ENCODE data around the gene ATP9B. TPM values are rescaled to one million over a fixed set of nuclear protein-coding genes. Genes with fewer than 3 reads are reported as not detected.

Gene ATP9B
- total RNA-seq, 1 experiment from 2014 or later = 17.8 TPM

DNA sequence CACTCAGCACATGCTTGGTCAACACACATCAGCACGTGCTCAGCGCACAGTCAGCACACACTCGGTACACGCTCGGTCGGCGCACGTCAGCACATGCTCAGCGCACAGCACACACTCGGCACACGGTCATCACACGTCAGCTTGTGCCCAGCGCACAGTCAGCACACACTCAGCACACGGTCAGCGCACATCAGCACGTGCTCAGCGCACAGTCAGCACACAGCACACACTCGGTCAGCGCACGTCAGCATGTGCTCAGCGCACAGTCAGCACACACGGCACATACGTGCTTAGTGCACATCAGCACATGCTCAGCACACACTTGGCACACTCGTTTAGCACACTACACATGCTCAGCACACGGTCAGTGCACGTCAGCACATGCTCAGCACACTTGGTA, 276.8 kb downstream of the ATP9B start:
- POLR2A ChIA-PET = no interaction called here
- TF ChIP-seq ELF1 (IDR thresholded peaks at IDR 0.05; ENCODE audit: borderline replicate concordance, low read depth) (no peak), CBX3 (IDR thresholded peaks at IDR 0.05; ENCODE audit: low read depth) (no peak), POLR2AphosphoS5 (IDR thresholded peaks at IDR 0.05; ENCODE audit: low read depth, low read length) (no peak), ZNF274 (IDR thresholded peaks at IDR 0.05; ENCODE audit: low read depth, low read length) (no peak), TCF7L2 (IDR thresholded peaks at IDR 0.05; ENCODE audit: borderline replicate concordance, extremely low read depth, insufficient read depth, insufficient read length) (no peak)
- TF ChIP-seq, protein P1, sequence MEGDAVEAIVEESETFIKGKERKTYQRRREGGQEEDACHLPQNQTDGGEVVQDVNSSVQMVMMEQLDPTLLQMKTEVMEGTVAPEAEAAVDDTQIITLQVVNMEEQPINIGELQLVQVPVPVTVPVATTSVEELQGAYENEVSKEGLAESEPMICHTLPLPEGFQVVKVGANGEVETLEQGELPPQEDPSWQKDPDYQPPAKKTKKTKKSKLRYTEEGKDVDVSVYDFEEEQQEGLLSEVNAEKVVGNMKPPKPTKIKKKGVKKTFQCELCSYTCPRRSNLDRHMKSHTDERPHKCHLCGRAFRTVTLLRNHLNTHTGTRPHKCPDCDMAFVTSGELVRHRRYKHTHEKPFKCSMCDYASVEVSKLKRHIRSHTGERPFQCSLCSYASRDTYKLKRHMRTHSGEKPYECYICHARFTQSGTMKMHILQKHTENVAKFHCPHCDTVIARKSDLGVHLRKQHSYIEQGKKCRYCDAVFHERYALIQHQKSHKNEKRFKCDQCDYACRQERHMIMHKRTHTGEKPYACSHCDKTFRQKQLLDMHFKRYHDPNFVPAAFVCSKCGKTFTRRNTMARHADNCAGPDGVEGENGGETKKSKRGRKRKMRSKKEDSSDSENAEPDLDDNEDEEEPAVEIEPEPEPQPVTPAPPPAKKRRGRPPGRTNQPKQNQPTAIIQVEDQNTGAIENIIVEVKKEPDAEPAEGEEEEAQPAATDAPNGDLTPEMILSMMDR (IDR thresholded peaks at IDR 0.05 in 2 of 3, conservative IDR thresholded peaks at IDR 0.05 in 1 of 3; ENCODE audit: borderline replicate concordance in 1 of 3, insufficient read depth in 1 of 3, low read depth in 2 of 3, low read length in 2 of 3) = no peak
- no peaks in the 10 kb centered on the region for H3K79me2 ChIP-seq (ENCODE audit: insufficient read depth, low read length)
- H2AFZ ChIP-seq (ENCODE audit: low read depth, low read length, poor library complexity, severe bottlenecking) = no peak overlapping the region
- peaks cover 2 to 9% of the 10 kb centered on the region in 2 experiments; a peak in 3 of 4 replicates for H3K36me3 ChIP-seq (ENCODE audit: control insufficient read depth in 1 of 2, insufficient read depth in 2 of 2, low read length in 2 of 2)
- no peaks in the 10 kb centered on the region for H3K9me3 ChIP-seq (ENCODE audit: control insufficient read depth in 1 of 2, insufficient read depth in 1 of 2, low read depth in 1 of 2, low read length in 2 of 2)
- BruUV-seq (replicated peaks) = no TSS peak
- H4K20me1 ChIP-seq (ENCODE audit: insufficient read depth) = no peaks in the 10 kb centered on the region
- no peak overlapping the region for H3K4me3 ChIP-seq (replicated peaks in 1 of 2; ENCODE audit: low read depth in 1 of 2, low read length in 2 of 2)
- RAD21 ChIA-PET (ENCODE audit: low non-redundant PET in 1 of 2, low total read pairs in 2 of 2, uncharacterized antibody in 2 of 2, unreplicated experiment in 2 of 2) = no interaction called here
- no peaks in the 10 kb centered on the region for H3K27me3 ChIP-seq (ENCODE audit: insufficient read depth, low read length)
- no peak overlapping the region for H3K27ac ChIP-seq (ENCODE audit: low read depth, low read length)
- H3K9ac ChIP-seq (ENCODE audit: low read length) = no peak overlapping the region
- no peaks in the 10 kb centered on the region for H3K4me1 ChIP-seq (ENCODE audit: control insufficient read depth in 1 of 2, insufficient read depth in 2 of 2, low read length in 2 of 2)
- ATAC-seq (no peak), DNase-seq (ENCODE audit: low read depth, low spot score) (no peak)
- CTCF ChIA-PET = no interaction called here
- intact Hi-C loops (cut with micrococcal nuclease) = no loop called here
- no peak overlapping the region for H3K4me2 ChIP-seq (ENCODE audit: low read length)
- H3K9me2 ChIP-seq (ENCODE audit: insufficient read depth) = no peaks in the 10 kb centered on the region

DNA sequence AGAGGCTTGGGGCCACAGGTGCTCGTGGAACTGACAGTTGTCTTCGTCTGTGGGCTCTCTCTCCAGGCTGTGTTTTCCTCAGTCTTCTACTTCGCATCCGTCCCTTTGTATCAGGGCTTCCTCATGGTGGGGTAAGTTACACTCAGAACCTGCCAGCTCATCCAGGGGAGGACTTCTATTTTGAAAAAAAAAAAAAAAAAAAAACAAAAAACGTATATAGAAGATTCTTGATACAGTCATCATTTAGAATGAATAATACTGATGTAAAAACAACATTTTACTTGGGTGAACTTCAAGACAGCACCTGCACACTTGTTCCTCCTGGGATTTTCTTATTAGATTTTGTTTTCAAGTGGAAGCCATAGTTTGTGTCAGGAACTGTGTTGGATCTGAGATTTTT, 278.9 kb downstream of the ATP9B start:
- Histone ChIP-seq H3K9me3 (ENCODE audit: control insufficient read depth in 1 of 2, insufficient read depth in 1 of 2, low read depth in 1 of 2, low read length in 2 of 2) (no peaks in the 10 kb centered on the region), H3K79me2 (ENCODE audit: insufficient read depth, low read length) (no peaks in the 10 kb centered on the region), H3K4me3 (replicated peaks in 1 of 2; ENCODE audit: low read depth in 1 of 2, low read length in 2 of 2) (no peak overlapping the region), H3K4me1 (ENCODE audit: control insufficient read depth in 1 of 2, insufficient read depth in 2 of 2, low read length in 2 of 2) (no peaks in the 10 kb centered on the region), H4K20me1 (ENCODE audit: insufficient read depth) (no peaks in the 10 kb centered on the region), H3K27ac (ENCODE audit: low read depth, low read length) (no peak overlapping the region), H2AFZ (ENCODE audit: low read depth, low read length, poor library complexity, severe bottlenecking) (no peak overlapping the region), H3K4me2 (ENCODE audit: low read length) (no peak overlapping the region), H3K27me3 (ENCODE audit: insufficient read depth, low read length) (no peaks in the 10 kb centered on the region), H3K36me3 (ENCODE audit: control insufficient read depth in 1 of 2, insufficient read depth in 2 of 2, low read length in 2 of 2) (peaks cover 2 to 9% of the 10 kb centered on the region in 2 experiments; a peak in 2 of 4 replicates), H3K9ac (ENCODE audit: low read length) (no peak overlapping the region), H3K9me2 (ENCODE audit: insufficient read depth) (no peaks in the 10 kb centered on the region)
- BruUV-seq (replicated peaks) = no TSS peak
- CTCF ChIA-PET = no interaction called here
- POLR2A ChIA-PET = no interaction called here
- DNase-seq (ENCODE audit: low read depth, low spot score) (no peak), ATAC-seq (no peak)
- intact Hi-C loops (cut with micrococcal nuclease) = no loop called here
- RAD21 ChIA-PET (ENCODE audit: low non-redundant PET in 1 of 2, low total read pairs in 2 of 2, uncharacterized antibody in 2 of 2, unreplicated experiment in 2 of 2) = no interaction called here
- TF ChIP-seq EZH2 (IDR thresholded peaks at IDR 0.05) (no peak), ZNF274 (IDR thresholded peaks at IDR 0.05; ENCODE audit: low read depth, low read length) (no peak), CBX3 (IDR thresholded peaks at IDR 0.05; ENCODE audit: low read depth) (no peak), SIN3A (IDR thresholded peaks at IDR 0.05; ENCODE audit: low read depth) (no peak), EGR1 (IDR thresholded peaks at IDR 0.05; ENCODE audit: low read depth) (no peak), SP1 (IDR thresholded peaks at IDR 0.05; ENCODE audit: low read depth) (no peak), JUND (IDR thresholded peaks at IDR 0.05) (no peak), POLR2A (IDR thresholded peaks at IDR 0.05; ENCODE audit: borderline replicate concordance, extremely low read depth, insufficient read depth, insufficient read length) (no peak)
- TF ChIP-seq, protein P2, sequence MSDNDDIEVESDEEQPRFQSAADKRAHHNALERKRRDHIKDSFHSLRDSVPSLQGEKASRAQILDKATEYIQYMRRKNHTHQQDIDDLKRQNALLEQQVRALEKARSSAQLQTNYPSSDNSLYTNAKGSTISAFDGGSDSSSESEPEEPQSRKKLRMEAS (IDR thresholded peaks at IDR 0.05) = no peak
- TF ChIP-seq, protein P1 (IDR thresholded peaks at IDR 0.05 in 2 of 3, conservative IDR thresholded peaks at IDR 0.05 in 1 of 3; ENCODE audit: borderline replicate concordance in 1 of 3, insufficient read depth in 1 of 3, low read depth in 2 of 3, low read length in 2 of 3) = no peak
- TF ChIP-seq, protein P3, sequence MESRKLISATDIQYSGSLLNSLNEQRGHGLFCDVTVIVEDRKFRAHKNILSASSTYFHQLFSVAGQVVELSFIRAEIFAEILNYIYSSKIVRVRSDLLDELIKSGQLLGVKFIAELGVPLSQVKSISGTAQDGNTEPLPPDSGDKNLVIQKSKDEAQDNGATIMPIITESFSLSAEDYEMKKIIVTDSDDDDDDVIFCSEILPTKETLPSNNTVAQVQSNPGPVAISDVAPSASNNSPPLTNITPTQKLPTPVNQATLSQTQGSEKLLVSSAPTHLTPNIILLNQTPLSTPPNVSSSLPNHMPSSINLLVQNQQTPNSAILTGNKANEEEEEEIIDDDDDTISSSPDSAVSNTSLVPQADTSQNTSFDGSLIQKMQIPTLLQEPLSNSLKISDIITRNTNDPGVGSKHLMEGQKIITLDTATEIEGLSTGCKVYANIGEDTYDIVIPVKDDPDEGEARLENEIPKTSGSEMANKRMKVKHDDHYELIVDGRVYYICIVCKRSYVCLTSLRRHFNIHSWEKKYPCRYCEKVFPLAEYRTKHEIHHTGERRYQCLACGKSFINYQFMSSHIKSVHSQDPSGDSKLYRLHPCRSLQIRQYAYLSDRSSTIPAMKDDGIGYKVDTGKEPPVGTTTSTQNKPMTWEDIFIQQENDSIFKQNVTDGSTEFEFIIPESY (IDR thresholded peaks at IDR 0.05; ENCODE audit: extremely low read depth, insufficient replicate concordance, low read length) = no peak

Measured in HCT116 (cell line).